Measurements from ENCODE around the gene GMPR2. TPM values are rescaled to one million over a fixed set of nuclear protein-coding genes. Genes with fewer than 3 reads are reported as not detected.

The GMPR2 gene
- total and polyA plus RNA-seq, 2 of the 13 experiments (the other 11 are each of a cell fraction or from before 2014, with no cell fraction given) = 210 to 273 TPM

DNA sequence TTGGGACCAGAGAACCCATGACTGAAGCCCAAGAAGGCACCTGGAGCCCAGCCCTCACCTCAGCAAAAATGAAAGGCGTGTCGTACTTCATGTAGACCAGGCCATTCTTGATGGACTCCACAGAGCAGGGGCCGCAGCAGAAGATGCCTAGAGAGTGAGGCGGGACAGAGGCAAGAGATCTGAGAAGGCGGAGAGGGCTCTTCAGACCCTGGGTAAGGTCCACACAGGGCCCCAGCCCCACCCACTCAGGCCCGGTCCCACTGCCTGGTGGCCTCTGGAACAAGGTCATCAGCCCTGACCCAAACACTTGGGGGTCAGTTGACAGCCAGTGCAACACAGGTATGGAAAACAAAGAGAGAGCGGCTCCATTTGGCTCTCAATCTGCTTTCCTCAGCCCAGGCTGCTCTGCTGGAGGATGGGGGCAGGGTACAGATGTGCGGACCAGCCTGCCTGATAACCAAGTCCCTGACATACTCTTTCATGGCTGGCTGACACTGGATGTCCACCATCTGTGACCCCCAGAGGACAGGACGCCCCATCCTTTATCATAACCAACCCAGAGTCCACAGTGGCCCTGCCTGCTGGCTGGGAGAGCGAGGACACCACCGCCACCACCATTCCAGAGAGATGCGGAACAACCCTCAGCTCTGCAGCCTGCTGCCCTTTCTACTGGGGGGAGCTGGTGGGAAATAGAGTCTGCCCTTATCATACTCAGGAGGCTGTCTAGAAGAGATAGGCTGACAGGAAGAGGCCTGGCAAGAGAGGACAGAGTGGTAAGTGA is 23.4 kb downstream of the GMPR2 start (continued):
- no peak for TF ChIP-seq ZBTB10 (CRISPR knock-in tag; IDR thresholded peaks at IDR 0.05; ENCODE audit: borderline replicate concordance)
- no peak for TF ChIP-seq XBP1 (CRISPR knock-in tag; IDR thresholded peaks at IDR 0.05)
- no peak for TF ChIP-seq ZNF703 (CRISPR knock-in tag; IDR thresholded peaks at IDR 0.05; ENCODE audit: borderline replicate concordance)
- no peak for TF ChIP-seq MED8 (CRISPR knock-in tag; IDR thresholded peaks at IDR 0.05; ENCODE audit: insufficient replicate concordance)
- TF ChIP-seq, protein P1, sequence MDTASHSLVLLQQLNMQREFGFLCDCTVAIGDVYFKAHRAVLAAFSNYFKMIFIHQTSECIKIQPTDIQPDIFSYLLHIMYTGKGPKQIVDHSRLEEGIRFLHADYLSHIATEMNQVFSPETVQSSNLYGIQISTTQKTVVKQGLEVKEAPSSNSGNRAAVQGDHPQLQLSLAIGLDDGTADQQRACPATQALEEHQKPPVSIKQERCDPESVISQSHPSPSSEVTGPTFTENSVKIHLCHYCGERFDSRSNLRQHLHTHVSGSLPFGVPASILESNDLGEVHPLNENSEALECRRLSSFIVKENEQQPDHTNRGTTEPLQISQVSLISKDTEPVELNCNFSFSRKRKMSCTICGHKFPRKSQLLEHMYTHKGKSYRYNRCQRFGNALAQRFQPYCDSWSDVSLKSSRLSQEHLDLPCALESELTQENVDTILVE (CRISPR knock-in tag; IDR thresholded peaks at IDR 0.05) = no peak
- TF ChIP-seq, protein P2, sequence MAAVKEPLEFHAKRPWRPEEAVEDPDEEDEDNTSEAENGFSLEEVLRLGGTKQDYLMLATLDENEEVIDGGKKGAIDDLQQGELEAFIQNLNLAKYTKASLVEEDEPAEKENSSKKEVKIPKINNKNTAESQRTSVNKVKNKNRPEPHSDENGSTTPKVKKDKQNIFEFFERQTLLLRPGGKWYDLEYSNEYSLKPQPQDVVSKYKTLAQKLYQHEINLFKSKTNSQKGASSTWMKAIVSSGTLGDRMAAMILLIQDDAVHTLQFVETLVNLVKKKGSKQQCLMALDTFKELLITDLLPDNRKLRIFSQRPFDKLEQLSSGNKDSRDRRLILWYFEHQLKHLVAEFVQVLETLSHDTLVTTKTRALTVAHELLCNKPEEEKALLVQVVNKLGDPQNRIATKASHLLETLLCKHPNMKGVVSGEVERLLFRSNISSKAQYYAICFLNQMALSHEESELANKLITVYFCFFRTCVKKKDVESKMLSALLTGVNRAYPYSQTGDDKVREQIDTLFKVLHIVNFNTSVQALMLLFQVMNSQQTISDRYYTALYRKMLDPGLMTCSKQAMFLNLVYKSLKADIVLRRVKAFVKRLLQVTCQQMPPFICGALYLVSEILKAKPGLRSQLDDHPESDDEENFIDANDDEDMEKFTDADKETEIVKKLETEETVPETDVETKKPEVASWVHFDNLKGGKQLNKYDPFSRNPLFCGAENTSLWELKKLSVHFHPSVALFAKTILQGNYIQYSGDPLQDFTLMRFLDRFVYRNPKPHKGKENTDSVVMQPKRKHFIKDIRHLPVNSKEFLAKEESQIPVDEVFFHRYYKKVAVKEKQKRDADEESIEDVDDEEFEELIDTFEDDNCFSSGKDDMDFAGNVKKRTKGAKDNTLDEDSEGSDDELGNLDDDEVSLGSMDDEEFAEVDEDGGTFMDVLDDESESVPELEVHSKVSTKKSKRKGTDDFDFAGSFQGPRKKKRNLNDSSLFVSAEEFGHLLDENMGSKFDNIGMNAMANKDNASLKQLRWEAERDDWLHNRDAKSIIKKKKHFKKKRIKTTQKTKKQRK (IDR thresholded peaks at IDR 0.05; ENCODE audit: low read length) = no peak
- no peak for TF ChIP-seq HNRNPUL1 (IDR thresholded peaks at IDR 0.05; ENCODE audit: low read depth, low read length)
- no peak for TF ChIP-seq MXI1 (IDR thresholded peaks at IDR 0.05; ENCODE audit: borderline replicate concordance, low read depth, low read length)
- TF ChIP-seq ZNF543 (CRISPR knock-in tag; IDR thresholded peaks at IDR 0.05) = no peak
- TF ChIP-seq PHF20 (CRISPR knock-in tag; IDR thresholded peaks at IDR 0.05) = no peak
- no peak for TF ChIP-seq ZNF761 (CRISPR knock-in tag; conservative IDR thresholded peaks at IDR 0.05)
- peak; percentile 87; the same call in 1 of the 2 replicates for TF ChIP-seq ZBTB38 (CRISPR knock-in tag; IDR thresholded peaks at IDR 0.05)
- no peak for TF ChIP-seq JUN (CRISPR knock-in tag; IDR thresholded peaks at IDR 0.05)
- no peak for TF ChIP-seq FOXA1 (IDR thresholded peaks at IDR 0.05)
- no peak for TF ChIP-seq FOXA1 (CRISPR knock-in tag; IDR thresholded peaks at IDR 0.05)
- TF ChIP-seq, protein P3, sequence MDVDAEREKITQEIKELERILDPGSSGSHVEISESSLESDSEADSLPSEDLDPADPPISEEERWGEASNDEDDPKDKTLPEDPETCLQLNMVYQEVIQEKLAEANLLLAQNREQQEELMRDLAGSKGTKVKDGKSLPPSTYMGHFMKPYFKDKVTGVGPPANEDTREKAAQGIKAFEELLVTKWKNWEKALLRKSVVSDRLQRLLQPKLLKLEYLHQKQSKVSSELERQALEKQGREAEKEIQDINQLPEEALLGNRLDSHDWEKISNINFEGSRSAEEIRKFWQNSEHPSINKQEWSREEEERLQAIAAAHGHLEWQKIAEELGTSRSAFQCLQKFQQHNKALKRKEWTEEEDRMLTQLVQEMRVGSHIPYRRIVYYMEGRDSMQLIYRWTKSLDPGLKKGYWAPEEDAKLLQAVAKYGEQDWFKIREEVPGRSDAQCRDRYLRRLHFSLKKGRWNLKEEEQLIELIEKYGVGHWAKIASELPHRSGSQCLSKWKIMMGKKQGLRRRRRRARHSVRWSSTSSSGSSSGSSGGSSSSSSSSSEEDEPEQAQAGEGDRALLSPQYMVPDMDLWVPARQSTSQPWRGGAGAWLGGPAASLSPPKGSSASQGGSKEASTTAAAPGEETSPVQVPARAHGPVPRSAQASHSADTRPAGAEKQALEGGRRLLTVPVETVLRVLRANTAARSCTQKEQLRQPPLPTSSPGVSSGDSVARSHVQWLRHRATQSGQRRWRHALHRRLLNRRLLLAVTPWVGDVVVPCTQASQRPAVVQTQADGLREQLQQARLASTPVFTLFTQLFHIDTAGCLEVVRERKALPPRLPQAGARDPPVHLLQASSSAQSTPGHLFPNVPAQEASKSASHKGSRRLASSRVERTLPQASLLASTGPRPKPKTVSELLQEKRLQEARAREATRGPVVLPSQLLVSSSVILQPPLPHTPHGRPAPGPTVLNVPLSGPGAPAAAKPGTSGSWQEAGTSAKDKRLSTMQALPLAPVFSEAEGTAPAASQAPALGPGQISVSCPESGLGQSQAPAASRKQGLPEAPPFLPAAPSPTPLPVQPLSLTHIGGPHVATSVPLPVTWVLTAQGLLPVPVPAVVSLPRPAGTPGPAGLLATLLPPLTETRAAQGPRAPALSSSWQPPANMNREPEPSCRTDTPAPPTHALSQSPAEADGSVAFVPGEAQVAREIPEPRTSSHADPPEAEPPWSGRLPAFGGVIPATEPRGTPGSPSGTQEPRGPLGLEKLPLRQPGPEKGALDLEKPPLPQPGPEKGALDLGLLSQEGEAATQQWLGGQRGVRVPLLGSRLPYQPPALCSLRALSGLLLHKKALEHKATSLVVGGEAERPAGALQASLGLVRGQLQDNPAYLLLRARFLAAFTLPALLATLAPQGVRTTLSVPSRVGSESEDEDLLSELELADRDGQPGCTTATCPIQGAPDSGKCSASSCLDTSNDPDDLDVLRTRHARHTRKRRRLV (CRISPR knock-in tag; IDR thresholded peaks at IDR 0.05) = no peak
- no peak for TF ChIP-seq HMG20A (CRISPR knock-in tag; IDR thresholded peaks at IDR 0.05; ENCODE audit: borderline replicate concordance)
- no peak; the same call in 1 of the 2 replicates for TF ChIP-seq ZSCAN21 (CRISPR knock-in tag; IDR thresholded peaks at IDR 0.05; ENCODE audit: borderline replicate concordance)
